Midbrain (tissue), 1 donor: Measurements from ENCODE around the gene CCDC66.

Experiments used
- DNase-seq: peaks from one replicate; lab custom pipeline; 2025; lab: John Stamatoyannopoulos, UW

Gene CCDC66

GRCh38 chr3:56622381-56622780 is 65.4 kb downstream of the CCDC66 start:
- DNase-seq = no peak

GRCh38 chr3:56624725-56625124 is 67.8 kb downstream of the CCDC66 start:
- no peak for DNase-seq

GRCh38 chr3:56629047-56629446 is 72.1 kb downstream of the CCDC66 start:
- no peak for DNase-seq

GRCh38 chr3:56629451-56629850 is 72.5 kb downstream of the CCDC66 start:
- no peak for DNase-seq

- no peak for DNase-seq
Measured at GRCh38 chr3:56630966-56631365, 74.0 kb downstream of the CCDC66 start.

- no peak for DNase-seq
Measured at GRCh38 chr3:56633181-56633580, 76.2 kb downstream of the CCDC66 start.

GRCh38 chr3:56633602-56634535 is 76.9 kb downstream of the CCDC66 start:
- no peak for DNase-seq

GRCh38 chr3:56645407-56645806 is 88.4 kb downstream of the CCDC66 start:
- no peak for DNase-seq

- DNase-seq = no peak
Measured at GRCh38 chr3:56654460-56654859, 97.5 kb downstream of the CCDC66 start.

- no peak for DNase-seq
Measured at GRCh38 chr3:56655709-56656108, 98.7 kb downstream of the CCDC66 start.

- no peak for DNase-seq
Measured at GRCh38 chr3:56664823-56665222, 107.8 kb downstream of the CCDC66 start.

- DNase-seq = no peak
Measured at GRCh38 chr3:56667973-56668579, 111.1 kb downstream of the CCDC66 start.
